Skeletal muscle satellite cell (primary cell): ENCODE results near the gene DMRTB1.

ENCODE experiments used
- H3K27me3 ChIP-seq: 2 replicates; pipeline ENCODE4 v1.7.0; 2013; ENCODE audit warnings: low read length; ENCODE audit not compliant: control insufficient read depth, insufficient read depth
- H3K36me3 ChIP-seq: 2 replicates; pipeline ENCODE4 v1.7.0; 2013; ENCODE audit warnings: mild to moderate bottlenecking, control low read depth, low read length; ENCODE audit not compliant: insufficient read depth
- H3K4me1 ChIP-seq: 2 replicates; pipeline ENCODE4 v1.7.0; 2013; ENCODE audit warnings: low read length; ENCODE audit not compliant: control insufficient read depth, insufficient read depth
- H3K4me2 ChIP-seq: 2 replicates; pipeline ENCODE4 v1.7.0; 2013; ENCODE audit warnings: mild to moderate bottlenecking, low read length
- H3K4me3 ChIP-seq: 2 replicates; pipeline ENCODE4 v1.7.0; 2013; ENCODE audit warnings: low read length
- H3K9ac ChIP-seq: 2 replicates; pipeline ENCODE4 v1.7.0; 2013; ENCODE audit warnings: mild to moderate bottlenecking, low read depth, low read length, moderate library complexity
- H3K9me3 ChIP-seq: replicated peaks from 2 replicates; pipeline ENCODE4 v1.7.0; 2013; ENCODE audit warnings: mild to moderate bottlenecking, control low read depth, low read length

DMRTB1 gene

DNA sequence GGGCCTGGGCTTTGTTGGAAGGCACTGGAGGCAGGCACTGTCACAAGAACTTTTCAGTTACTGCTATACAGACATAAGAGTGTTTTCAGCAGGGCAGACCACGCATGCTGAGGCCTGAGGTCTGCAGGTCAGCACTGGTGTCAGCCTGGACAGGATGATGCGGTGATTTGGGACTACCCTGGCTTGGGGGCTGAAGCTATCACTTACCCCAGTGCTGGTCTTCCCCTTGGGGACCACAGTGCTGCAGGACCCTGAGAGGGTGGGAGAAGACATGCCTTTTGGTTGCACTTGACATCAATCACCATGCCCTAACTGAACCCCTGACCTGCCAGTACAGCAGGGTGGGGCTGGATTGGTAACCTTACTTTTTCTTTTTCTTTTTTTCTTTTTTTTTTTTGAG, 9.2 kb downstream of the DMRTB1 start:
- Histone ChIP-seq H3K27me3 (peaks cover 17% of the 10 kb centered on the region), H3K4me2 (no peak overlapping the region), H3K4me1 (peaks cover 6% of the 10 kb centered on the region), H3K9me3 (no peaks in the 10 kb centered on the region), H3K4me3 (no peak overlapping the region), H3K36me3 (no peaks in the 10 kb centered on the region), H3K9ac (no peak overlapping the region)

DNA sequence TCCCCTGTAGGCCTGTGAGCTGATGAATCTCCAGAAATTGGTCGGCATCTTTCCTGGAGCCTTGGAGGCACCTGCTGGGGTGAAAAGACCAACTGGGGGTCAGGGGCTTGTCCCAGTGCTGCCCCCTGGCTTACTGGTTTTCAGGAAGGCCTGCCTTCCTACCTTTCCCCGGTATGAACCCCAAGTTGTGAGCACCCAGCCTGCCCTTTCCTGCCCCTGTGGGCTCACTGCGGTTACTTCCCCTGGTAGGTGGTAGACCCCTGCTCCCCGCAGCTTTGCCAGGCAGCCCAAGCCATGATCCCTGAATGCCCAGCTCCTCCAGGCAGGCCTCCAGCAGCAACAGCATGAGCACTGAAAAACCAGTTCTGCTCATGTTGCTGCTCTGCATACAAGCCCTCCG, 10.2 kb downstream of the DMRTB1 start:
- Histone ChIP-seq H3K9me3 (no peaks in the 10 kb centered on the region), H3K4me3 (no peak overlapping the region), H3K27me3 (peaks cover 14% of the 10 kb centered on the region), H3K9ac (no peak overlapping the region), H3K4me2 (no peak overlapping the region), H3K36me3 (no peaks in the 10 kb centered on the region), H3K4me1 (peaks cover 6% of the 10 kb centered on the region)

DNA sequence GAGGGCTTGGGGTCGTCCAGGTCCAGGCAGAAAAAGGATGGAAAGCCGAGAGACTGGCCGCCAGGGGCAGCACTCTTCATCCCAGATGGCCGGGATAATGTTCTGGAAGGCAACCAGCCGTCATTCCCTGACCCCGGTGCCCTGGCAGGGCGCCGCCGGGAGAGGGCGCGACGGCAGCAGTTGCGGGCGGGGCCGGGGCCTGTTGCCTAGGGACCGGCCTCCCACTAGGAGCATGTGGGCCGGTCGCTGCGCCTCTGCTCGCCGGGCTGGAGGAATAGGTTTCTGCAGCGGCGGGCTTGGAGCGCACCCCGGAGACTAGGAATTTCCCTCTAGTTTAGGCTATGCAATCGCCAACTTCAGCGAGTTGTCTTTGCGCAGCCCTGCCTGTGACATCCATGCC, 11.0 kb downstream of the DMRTB1 start:
- Histone ChIP-seq H3K9me3 (no peaks in the 10 kb centered on the region), H3K4me2 (peak overlapping the region; percentile 63), H3K4me1 (peaks cover 6% of the 10 kb centered on the region), H3K36me3 (no peaks in the 10 kb centered on the region), H3K4me3 (peak overlapping the region; percentile 33), H3K27me3 (peaks cover 17% of the 10 kb centered on the region), H3K9ac (no peak overlapping the region)

DNA sequence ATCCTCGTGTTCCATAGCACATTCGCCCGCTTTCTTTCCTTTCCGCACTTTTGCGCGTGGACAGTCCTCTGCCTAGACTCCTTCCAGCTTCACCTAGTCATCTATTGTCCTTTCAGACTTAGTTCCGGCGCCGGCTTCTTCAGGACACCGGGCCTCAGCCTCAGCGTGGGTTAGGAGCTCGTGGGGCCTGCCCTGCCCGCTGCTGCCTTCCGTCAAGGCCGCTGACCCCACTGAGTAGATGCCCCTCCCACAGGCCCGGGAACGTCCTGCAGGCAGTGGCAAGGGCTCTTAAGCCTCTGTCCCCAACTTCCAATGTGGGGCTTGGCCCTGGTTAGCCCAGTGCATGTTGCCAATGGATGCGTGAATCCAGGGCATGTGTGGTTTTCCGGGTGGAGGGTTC, 11.4 kb downstream of the DMRTB1 start:
- no peaks in the 10 kb centered on the region for H3K36me3 ChIP-seq
- H3K4me1 ChIP-seq = peaks cover 6% of the 10 kb centered on the region
- H3K9ac ChIP-seq = no peak overlapping the region
- peak overlapping the region; percentile 33 for H3K4me3 ChIP-seq
- peak overlapping the region; percentile 63 for H3K4me2 ChIP-seq
- no peaks in the 10 kb centered on the region for H3K9me3 ChIP-seq
- peaks cover 22% of the 10 kb centered on the region for H3K27me3 ChIP-seq

DNA sequence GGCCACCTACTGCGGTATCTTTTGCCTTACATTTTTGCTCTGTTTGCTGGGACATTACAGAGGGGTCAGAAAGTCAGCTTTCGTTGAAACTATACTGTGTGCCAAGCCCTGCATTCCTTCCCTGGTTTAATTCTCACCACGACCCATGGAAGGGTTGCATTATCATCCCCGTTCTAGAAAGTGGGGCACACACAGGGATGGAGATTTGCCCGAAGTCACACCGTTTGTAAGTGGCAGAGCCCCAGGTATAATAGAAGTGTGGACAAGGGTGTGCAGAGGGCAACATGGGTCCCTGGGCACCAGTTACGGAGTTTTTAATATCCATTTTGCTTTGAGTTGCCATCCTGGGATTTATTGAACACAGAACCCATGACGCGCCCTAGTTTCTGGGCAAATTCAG, 11.8 kb downstream of the DMRTB1 start:
- H3K9me3 ChIP-seq = no peaks in the 10 kb centered on the region
- peaks cover 26% of the 10 kb centered on the region for H3K27me3 ChIP-seq
- H3K9ac ChIP-seq = no peak overlapping the region
- peaks cover 6% of the 10 kb centered on the region for H3K4me1 ChIP-seq
- H3K4me2 ChIP-seq = no peak overlapping the region
- no peak overlapping the region for H3K4me3 ChIP-seq
- no peaks in the 10 kb centered on the region for H3K36me3 ChIP-seq

DNA sequence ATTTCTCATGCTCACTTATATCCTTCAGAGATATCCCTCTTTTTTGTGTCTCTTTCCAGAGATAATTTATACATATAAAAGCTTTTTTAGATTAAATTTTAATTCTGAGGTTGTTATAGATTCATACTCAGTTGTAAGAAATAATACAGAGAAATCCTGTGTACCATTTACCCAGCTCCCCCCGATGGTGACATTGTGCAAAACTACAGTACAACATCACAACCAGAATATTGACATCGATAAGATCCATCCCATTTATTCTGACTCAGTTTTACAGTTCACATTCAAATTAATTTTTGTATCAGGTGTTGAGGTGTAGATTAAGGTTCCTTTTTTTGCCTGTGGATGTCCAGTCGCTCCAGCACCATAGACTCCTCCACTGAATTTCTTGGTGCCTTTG, 14.3 kb downstream of the DMRTB1 start:
- Histone ChIP-seq H3K36me3 (no peaks in the 10 kb centered on the region), H3K4me2 (no peak overlapping the region), H3K27me3 (peaks cover 41% of the 10 kb centered on the region), H3K4me1 (peaks cover 6% of the 10 kb centered on the region), H3K4me3 (no peak overlapping the region), H3K9ac (no peak overlapping the region), H3K9me3 (no peaks in the 10 kb centered on the region)

DNA sequence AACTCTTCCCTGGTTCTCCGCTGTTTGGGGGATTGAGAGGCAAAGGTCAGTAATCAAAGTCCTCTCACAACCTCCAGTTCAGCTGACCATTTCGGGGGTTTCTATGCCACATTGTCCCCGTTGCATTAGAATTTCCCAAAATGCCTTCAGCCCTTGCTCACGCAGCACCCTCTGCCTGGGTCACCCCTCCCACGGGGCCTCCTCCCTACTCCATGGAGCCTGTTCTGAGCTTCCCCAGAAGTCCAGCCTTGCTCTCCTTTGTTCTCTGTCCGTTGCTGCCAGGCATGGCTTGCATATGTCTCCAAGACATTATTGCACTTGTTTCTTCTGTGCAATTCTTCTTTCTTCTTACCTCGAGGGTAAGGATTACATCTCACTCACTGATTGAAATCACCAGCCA, 16.5 kb downstream of the DMRTB1 start:
- no peak overlapping the region for H3K9ac ChIP-seq
- H3K4me2 ChIP-seq = no peak overlapping the region
- peaks cover 55% of the 10 kb centered on the region for H3K27me3 ChIP-seq
- H3K36me3 ChIP-seq = no peaks in the 10 kb centered on the region
- no peak overlapping the region for H3K4me3 ChIP-seq
- H3K4me1 ChIP-seq = peaks cover under 1% of the 10 kb centered on the region
- H3K9me3 ChIP-seq = no peaks in the 10 kb centered on the region

DNA sequence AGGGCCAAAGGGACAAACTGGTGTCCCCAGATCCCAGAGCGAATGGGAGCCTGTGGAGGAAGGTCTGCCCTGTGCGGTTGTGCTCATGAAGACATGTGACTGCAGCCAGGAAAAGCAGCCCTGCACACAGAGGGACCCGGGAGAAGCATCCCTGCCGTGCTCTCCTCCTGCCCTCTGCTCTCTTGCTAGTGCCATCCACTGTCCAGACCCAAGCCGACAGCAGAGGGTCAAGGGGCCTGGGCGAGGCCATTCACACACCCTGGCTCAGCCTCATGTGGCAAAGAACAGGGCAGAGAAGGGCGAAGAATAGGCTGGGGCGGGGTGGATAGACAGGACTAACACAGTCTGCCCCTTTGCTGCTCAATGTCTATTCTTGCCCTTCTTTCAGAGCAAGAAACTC, 17.4 kb downstream of the DMRTB1 start:
- peaks cover 65% of the 10 kb centered on the region for H3K27me3 ChIP-seq
- H3K36me3 ChIP-seq = no peaks in the 10 kb centered on the region
- no peak overlapping the region for H3K4me2 ChIP-seq
- no peak overlapping the region for H3K4me3 ChIP-seq
- no peaks in the 10 kb centered on the region for H3K9me3 ChIP-seq
- no peaks in the 10 kb centered on the region for H3K4me1 ChIP-seq
- H3K9ac ChIP-seq = no peak overlapping the region

DNA sequence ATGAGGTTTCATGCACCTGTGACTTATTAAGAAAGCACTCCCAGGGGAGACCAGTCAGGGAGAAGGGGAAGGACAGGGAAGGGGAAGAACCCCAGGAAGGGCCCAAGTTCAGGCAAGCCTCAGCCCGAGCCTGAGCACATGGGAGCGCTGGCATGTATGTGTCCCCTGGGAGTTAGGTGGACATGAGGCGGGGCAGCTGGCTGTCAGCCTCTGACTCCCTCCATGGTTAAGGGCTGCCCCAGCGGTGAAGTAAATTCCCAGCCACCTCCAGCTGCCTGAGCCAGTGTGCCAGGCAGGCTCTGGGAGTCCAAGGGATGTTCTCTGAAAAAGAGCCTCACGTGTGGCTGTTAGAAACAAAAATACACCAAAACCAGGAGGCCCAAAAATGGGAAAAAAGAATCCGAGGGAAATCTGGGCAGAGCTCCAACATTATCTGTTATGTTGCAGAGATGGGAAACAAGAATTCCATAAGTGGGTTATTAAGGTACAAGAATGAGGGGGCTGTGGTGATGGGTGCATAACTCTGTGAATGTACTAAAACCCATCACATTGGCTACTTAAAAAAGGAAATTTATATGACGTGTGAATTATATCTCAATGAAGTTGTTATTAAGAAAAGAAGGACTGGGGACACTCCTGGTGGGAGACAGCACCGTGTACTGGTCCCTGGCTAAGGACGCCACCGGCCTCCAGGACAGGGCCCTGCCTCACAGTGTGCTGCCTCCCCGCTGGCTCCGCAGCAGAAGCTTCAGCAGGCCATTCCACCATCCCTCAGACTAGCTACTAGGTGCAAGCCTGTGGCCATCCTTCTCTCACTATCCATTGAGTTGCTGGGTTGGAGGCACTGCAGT, 18.7 kb downstream of the DMRTB1 start:
- Histone ChIP-seq H3K36me3 (no peaks in the 10 kb centered on the region), H3K4me1 (no peaks in the 10 kb centered on the region), H3K4me3 (no peak overlapping the region), H3K9ac (no peak overlapping the region), H3K9me3 (no peaks in the 10 kb centered on the region), H3K4me2 (no peak overlapping the region), H3K27me3 (peaks cover 77% of the 10 kb centered on the region)

DNA sequence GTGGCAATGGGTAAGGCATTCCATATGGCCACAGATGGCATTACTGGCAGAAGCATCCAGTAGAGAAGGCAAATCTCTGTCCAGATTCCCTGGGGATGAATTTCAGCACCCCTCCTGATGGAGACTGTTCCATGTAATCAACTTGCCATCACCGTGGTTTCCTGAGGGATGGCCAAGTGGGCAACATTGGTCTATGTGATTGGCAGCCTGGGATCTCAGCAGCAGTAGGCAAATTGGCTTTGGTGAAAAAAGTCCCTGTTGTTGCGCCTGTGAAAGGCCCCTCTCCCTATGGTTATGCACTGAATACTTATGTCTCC, 19.3 kb downstream of the DMRTB1 start:
- peaks cover 83% of the 10 kb centered on the region for H3K27me3 ChIP-seq
- H3K4me1 ChIP-seq = no peaks in the 10 kb centered on the region
- no peaks in the 10 kb centered on the region for H3K9me3 ChIP-seq
- no peak overlapping the region for H3K4me2 ChIP-seq
- no peak overlapping the region for H3K4me3 ChIP-seq
- H3K36me3 ChIP-seq = no peaks in the 10 kb centered on the region
- no peak overlapping the region for H3K9ac ChIP-seq

DNA sequence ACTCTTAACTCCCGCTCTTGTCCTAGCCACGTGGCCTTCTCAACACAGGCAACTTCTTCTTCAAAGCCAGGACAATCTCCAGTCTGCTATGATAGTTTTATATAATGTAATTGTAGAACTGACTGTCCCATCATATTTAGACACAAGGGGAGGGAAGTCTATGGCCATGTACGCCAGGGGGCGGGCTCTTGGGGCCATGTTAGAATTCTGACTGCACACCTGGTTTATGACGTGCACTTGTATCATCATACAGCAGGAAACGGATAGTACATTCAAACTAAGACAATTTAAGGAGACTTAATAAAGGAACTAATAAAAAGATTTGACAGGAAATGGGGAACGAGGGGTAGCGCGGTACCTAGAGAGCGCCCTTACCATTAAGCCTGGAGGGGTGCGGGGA, 21.5 kb downstream of the DMRTB1 start:
- Histone ChIP-seq H3K9ac (no peak overlapping the region), H3K9me3 (no peaks in the 10 kb centered on the region), H3K27me3 (peaks cover 75% of the 10 kb centered on the region), H3K4me3 (no peak overlapping the region), H3K4me2 (no peak overlapping the region), H3K36me3 (no peaks in the 10 kb centered on the region), H3K4me1 (peaks cover 2% of the 10 kb centered on the region)

DNA sequence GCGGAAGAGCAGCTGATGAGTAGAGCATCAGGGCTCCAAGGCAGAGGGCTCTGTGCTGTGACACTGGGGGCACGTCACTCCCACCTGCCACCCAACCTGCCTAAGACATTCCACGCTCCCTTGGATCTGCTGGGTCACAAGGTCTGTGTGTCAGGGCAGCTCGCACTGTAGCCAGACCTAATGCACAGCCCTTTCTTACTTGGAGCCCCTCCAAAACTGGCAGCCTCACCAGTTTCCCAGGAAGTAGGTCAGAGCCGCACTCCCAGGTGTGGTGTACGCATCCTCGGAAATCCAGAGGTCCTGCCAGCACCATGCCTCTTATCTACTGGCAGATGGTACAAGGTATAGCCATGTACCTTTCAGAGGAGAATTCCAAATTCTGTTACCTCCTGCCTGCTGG, 22.3 kb downstream of the DMRTB1 start:
- Histone ChIP-seq H3K36me3 (no peaks in the 10 kb centered on the region), H3K4me1 (peaks cover 4% of the 10 kb centered on the region), H3K4me3 (no peak overlapping the region)

More for the DNA sequence above, 22.3 kb downstream of the DMRTB1 start:
- no peak overlapping the region for H3K4me2 ChIP-seq
- no peak overlapping the region for H3K9ac ChIP-seq
- H3K27me3 ChIP-seq = peaks cover 73% of the 10 kb centered on the region
- H3K9me3 ChIP-seq = no peaks in the 10 kb centered on the region
